Right lobe of liver (tissue), 6 donors: ENCODE results near the gene UBA3. TPM values are rescaled to one million over a fixed set of nuclear protein-coding genes. Genes with fewer than 3 reads are reported as not detected.

Source experiments
- ATAC-seq, 4 donors: fragments of 200-7000 bp; cut with Tn5 transposase; one replicate each; pipeline ENCODE4 v1.9.1; 2020; ENCODE audit warnings: mild to moderate bottlenecking in 4 of 4, moderate library complexity in 4 of 4
- DNase-seq, 3 donors: peaks; one replicate each; pipeline ENCODE4 v3.0.0-alpha.2; 2020
- H3K27ac ChIP-seq, 3 donors: fragments of 200-600 bp; one replicate each; pipeline ENCODE4 v1.8.0; 2022
- H3K27me3 ChIP-seq, 2 donors: fragments of 200-600 bp; one replicate each; pipeline ENCODE4 v1.8.0; 2022
- H3K36me3 ChIP-seq, 4 donors: fragments of 200-600 bp; sonication (generic) in 1 of 4; one replicate each; pipeline versions ENCODE4 v1.5.1 to v1.8.0; 2017 to 2022; ENCODE audit warnings: control low read depth in 1 of 4
- H3K4me1 ChIP-seq, 4 donors: fragments of 200-600 bp; sonication (generic) in 1 of 4; one replicate each; pipeline versions ENCODE4 v1.5.1 to v1.8.0; 2017 to 2022; ENCODE audit warnings: control low read depth in 1 of 4
- H3K4me3 ChIP-seq, 3 donors: fragments of 200-600 bp; one replicate each; pipeline ENCODE4 v1.8.0; 2022
- H3K9me3 ChIP-seq, 4 donors: fragments of 200-600 bp; sonication (generic) in 1 of 4; one replicate each; pipeline versions ENCODE4 v1.5.1 to v1.8.0; 2017 to 2022; ENCODE audit warnings: control low read depth in 1 of 4
- POLR2A ChIP-seq: fragments of 450-650 bp; IDR thresholded peaks from one replicate; pipeline ENCODE4 v1.6.1; 2017; ENCODE audit warnings: antibody characterized with exemption, mild to moderate bottlenecking
- WGBS: methylation state at CpG from one replicate; pipeline ENCODE4 v1.1.6; 2018; ENCODE audit warnings: low coverage, low lambda C conversion rate; ENCODE audit not compliant: insufficient coverage; ENCODE audit errors: missing lambda C conversion rate; 5-methylcytosine and 5-hydroxymethylcytosine counted together
- intact Hi-C, 2 donors: fragments of 100-400 bp; cut with DNase I; formaldehyde crosslinking; loops; one replicate each; pipeline versions ENCODE4 v1.11.2 to v1.14.1; 2022
- microRNA counts: library from miRNA; unstranded; fragments of <30 nt; microRNA quantifications from one replicate; lab custom pipeline; 2016
- microRNA-seq, 2 donors: library from miRNA; unstranded; fragments of <30 nt; microRNA quantifications; one replicate each; pipeline ENCODE4, GENCODE V29; 2019 to 2020
- small RNA-seq, 2 experiments: library from RNA; depleted of rRNA; stranded (forward); fragments of <200 nt; gene quantifications; one replicate each; pipeline ENCODE3, GENCODE V24; 2016
- total RNA-seq, 6 experiments: library from RNA; depleted of rRNA in 2 of 6; stranded (reverse); fragments of >200 nt in 2 of 6; fragmentation: NEBNext Ultra II Directional in 3 of 6; extraction: Animal tissue kit (Norgen Biotek cat#: 25700) in 3 of 6; gene quantifications; one replicate each; pipeline versions ENCODE4 v1.1.0 to v1.2.4, GENCODE V29; 2016 to 2023
- TF ChIP-seq, protein P1 (sequence below), 4 donors: fragments of 200-600 bp in 3 of 4; fragments of 450-650 bp in 1 of 4; IDR thresholded peaks; one replicate each; pipeline versions ENCODE4 v1.5.1 to v1.8.0; 2016 to 2022; ENCODE audit warnings: antibody characterized with exemption in 4 of 4, mild to moderate bottlenecking in 2 of 4
- donor health status: DM: no; HTN: yes; CAD: no.
- donor health status: DM: no; HTN: no; CAD: no.
- donor health status: DM: no; HTN: no; CAD: no.
- donor health status: DM: no; HTN: yes; CAD: no.
- donor health status: DM: no; HTN: yes; CAD: no.

The UBA3 gene
- total RNA-seq, 6 experiments from 2014 or later, result 17.2 to 27.3 (median 20.3) TPM

DNA sequence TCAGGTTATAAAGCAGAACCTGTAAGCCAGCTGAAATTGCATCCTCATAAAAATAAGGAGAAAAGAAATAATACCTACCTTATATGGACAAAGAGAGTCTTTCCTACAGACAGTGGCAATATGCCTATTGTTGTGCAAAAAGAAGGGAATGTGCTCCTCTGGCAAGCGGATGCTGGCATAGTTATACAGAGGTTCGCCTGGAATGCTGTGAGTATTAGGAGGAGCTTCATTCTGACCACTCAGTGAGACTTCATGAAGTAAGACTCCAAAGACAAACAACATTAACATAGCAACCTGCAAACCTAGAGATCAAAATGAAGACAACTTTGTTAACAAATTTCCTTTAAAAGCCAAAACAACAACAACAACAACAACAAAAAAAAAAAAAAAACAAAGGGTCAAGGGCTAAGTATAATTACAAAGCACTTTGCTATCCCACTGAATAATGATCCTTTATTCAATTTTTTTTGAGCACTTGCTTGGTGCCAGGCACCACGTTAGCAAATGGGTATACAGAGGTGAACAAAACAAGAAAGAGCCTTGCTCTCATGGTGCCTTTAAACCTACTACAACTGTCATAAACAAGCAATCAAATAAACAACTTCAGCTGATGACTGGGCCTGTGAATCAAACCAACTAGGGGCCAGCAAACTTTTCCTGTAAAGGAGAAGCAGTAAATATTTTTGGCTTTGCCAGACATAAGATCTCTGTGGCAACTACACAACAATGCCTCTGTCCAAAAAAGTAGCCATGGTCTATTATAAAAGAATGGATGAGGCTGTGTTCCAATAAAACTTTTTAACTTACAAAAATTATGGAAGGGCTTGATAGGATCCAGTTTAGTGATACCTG, 70.4 kb downstream of the UBA3 start:
- no peak for DNase-seq

DNA sequence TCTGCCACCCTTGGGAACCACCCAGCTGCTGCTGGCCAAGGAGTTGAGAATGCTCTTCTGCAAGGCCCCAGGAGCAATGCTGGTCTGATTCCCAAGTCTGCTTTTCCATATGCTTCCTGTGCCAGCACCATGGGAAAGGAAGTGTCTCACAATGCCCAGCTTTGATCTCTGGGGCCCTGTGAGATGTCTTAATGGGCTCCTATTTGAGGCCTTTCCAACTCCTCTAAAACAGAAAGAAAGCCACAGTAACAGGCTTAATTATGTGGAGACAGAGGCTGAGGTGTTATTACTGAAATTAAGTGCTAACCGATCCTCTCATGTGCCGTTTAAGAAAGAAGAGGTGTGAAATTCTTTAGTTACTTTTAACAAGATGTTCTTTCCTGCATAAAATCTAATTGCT, 71.2 kb downstream of the UBA3 start:
- ATAC-seq, result no peak
- 74% methylated on average over 2 of the region's 2 CpGs for WGBS
- peaks cover 0 to 8% (median 1%) of the 10 kb centered on the region in 4 donors for H3K36me3 ChIP-seq
- no peaks in the 10 kb centered on the region for H3K9me3 ChIP-seq
- H3K4me1 ChIP-seq, result no peaks in the 10 kb centered on the region
- H3K27ac ChIP-seq, result no peak overlapping the region
- intact Hi-C loops, result no loop called here
- no peaks in the 10 kb centered on the region for H3K27me3 ChIP-seq
- H3K4me3 ChIP-seq, result no peak overlapping the region
- no peak for TF ChIP-seq POLR2A
- TF ChIP-seq, protein P1, sequence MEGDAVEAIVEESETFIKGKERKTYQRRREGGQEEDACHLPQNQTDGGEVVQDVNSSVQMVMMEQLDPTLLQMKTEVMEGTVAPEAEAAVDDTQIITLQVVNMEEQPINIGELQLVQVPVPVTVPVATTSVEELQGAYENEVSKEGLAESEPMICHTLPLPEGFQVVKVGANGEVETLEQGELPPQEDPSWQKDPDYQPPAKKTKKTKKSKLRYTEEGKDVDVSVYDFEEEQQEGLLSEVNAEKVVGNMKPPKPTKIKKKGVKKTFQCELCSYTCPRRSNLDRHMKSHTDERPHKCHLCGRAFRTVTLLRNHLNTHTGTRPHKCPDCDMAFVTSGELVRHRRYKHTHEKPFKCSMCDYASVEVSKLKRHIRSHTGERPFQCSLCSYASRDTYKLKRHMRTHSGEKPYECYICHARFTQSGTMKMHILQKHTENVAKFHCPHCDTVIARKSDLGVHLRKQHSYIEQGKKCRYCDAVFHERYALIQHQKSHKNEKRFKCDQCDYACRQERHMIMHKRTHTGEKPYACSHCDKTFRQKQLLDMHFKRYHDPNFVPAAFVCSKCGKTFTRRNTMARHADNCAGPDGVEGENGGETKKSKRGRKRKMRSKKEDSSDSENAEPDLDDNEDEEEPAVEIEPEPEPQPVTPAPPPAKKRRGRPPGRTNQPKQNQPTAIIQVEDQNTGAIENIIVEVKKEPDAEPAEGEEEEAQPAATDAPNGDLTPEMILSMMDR (IDR thresholded peaks at IDR 0.05), result no peak
- DNase-seq, result no peak

More for the DNA sequence above, 70.4 kb downstream of the UBA3 start:
- ATAC-seq, result no peak
- no peak overlapping the region for H3K4me3 ChIP-seq
- H3K9me3 ChIP-seq, result no peaks in the 10 kb centered on the region
- WGBS, result 78% methylated on average over 3 of the region's 3 CpGs
- no peak overlapping the region for H3K27ac ChIP-seq
- no peaks in the 10 kb centered on the region for H3K27me3 ChIP-seq
- H3K4me1 ChIP-seq, result no peaks in the 10 kb centered on the region
- intact Hi-C loops, result no loop called here
- TF ChIP-seq, protein P1 (IDR thresholded peaks at IDR 0.05), result no peak
- no peak for TF ChIP-seq POLR2A
- H3K36me3 ChIP-seq, result peaks cover 0 to 8% (median 1%) of the 10 kb centered on the region in 4 donors

DNA sequence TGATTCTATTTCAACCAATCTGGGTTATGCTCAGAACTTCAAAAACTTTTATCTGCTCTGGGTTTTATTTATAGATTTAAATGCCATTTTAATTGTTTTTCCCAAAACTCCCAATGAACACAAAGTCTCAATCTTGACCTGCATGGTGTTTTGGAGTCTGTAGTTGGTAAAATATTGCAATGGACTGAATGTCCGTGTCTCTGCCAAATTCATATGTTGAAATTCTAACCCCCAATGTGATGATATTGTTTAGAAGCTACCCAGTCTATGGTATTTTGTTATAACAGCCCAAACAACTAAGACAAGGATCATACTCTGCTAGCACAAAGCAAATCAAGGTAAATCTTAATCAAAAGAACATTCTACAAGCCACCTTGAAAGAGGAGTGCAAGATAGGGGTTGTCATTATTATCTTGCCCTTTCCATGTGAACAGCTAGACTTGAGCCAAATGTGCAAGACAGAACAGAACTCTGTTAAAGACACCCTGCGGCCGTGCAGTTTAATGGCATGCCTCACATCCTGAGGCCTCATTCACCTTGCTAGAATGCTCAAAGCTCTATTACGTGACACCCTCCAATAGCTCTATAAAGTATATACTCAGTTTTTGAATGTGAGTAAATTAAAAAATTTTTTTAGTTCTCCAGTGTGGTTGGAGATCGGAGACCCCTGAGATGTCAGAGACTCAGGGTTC, 74.2 kb downstream of the UBA3 start:
- 90% methylated on average over 5 of the region's 5 CpGs for WGBS

DNA sequence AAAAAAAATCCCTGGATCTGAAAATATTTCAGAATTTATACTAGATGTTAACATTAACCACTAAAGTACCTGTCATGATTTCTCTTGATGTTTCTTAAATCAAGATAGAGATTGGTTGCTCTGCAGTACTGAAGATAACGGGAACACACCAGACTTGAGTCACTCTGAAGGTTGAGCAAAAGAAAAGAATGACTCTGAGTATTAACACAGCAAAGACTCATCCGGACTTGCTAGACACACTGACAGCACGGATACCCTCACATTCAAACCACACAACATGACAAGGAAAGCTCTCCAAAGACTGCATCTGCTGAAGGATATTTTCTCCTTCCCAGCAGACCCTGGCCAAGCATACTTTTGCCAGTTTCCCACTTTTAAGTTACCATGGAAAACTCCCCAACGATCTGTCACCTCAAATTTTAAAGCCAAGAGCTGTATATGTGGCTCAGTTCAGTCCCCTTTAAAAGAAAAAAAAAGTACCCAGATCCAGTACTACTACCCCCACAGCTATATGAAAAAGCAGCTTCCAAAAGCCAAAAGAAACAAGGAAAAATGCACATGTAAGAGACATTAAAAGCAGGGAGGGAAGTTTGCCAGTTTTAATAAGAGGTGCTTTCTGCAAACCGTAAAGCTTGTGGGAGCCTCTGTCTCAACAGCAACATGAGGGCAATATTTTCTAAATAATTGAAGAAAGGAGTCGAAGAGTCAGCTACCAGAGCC, 74.9 kb downstream of the UBA3 start:
- H3K4me3 ChIP-seq, result no peak overlapping the region
- no peaks in the 10 kb centered on the region for H3K9me3 ChIP-seq
- no peak for DNase-seq
- no peak overlapping the region for H3K27ac ChIP-seq
- H3K4me1 ChIP-seq, result no peaks in the 10 kb centered on the region
- WGBS, result 85% methylated on average over 6 of the region's 6 CpGs
- no peak for TF ChIP-seq POLR2A
- TF ChIP-seq, protein P1 (IDR thresholded peaks at IDR 0.05), result no peak
- no peaks in the 10 kb centered on the region for H3K27me3 ChIP-seq
- no peak for ATAC-seq
- intact Hi-C loops, result no loop called here
- peaks cover 0 to 16% (median 3%) of the 10 kb centered on the region in 4 donors for H3K36me3 ChIP-seq

More for the DNA sequence above, 74.2 kb downstream of the UBA3 start:
- Histone ChIP-seq H3K27me3 (no peaks in the 10 kb centered on the region), H3K36me3 (peaks cover 0 to 16% (median 3%) of the 10 kb centered on the region in 4 donors), H3K4me1 (no peaks in the 10 kb centered on the region), H3K27ac (no peak overlapping the region), H3K9me3 (no peaks in the 10 kb centered on the region), H3K4me3 (no peak overlapping the region)
- TF ChIP-seq, protein P1 (IDR thresholded peaks at IDR 0.05), result no peak
- DNase-seq (no peak), ATAC-seq (no peak)
- intact Hi-C loops, result no loop called here

MicroRNAs within 50 kb of the gene (microRNA counts, 767-probe panel; counts per million panel counts)
- 237 counts per million for microRNA hsa-miR-3136-5p (lab: Ali Mortazavi, UCI)

Small RNA genes lying within 50 kb of the gene (microRNA-seq; reads per million reads assigned to microRNA genes)
- gene MIR3136, result 1.2 to 1.9 reads per million in 2 donors

Small RNA genes lying within 50 kb of the gene (small RNA-seq; reads per million reads assigned to genes)
- 0 reads per million in 2 experiments for gene MIR3136

Other genes with a start within 250 kb of the UBA3 start
- gene TAFA4, start 147.8 kb downstream of the UBA3 start, total RNA-seq, result not detected
- 1 to 10 TPM; 3.4 to 8.7 (median 5.1) TPM for gene EOGT, start 66.7 kb downstream of the UBA3 start, total RNA-seq
- gene TMF1, start 28.0 kb downstream of the UBA3 start, total RNA-seq, result 10 to 100 TPM in 4 of 6 experiments, 1 to 10 TPM in 2; 7.9 to 15.4 (median 11.5) TPM
- 10 to 100 TPM; 25.6 to 48.8 (median 36.3) TPM for gene ARL6IP5, start 4.6 kb upstream of the UBA3 start, total RNA-seq
- under 1 TPM in 3 of 6 experiments, not detected in 3; 0.07 to 0.25 (median 0.13) TPM for gene LMOD3, start 42.2 kb upstream of the UBA3 start, total RNA-seq